AG10803 (cell line): Measurements from ENCODE around the gene KDELR3.

ENCODE experiments used
- DNase-seq: peaks from one replicate; pipeline ENCODE4 v3.0.0; 2010; ENCODE audit warnings: low read depth
- H3K4me3 ChIP-seq: 2 replicates; pipeline ENCODE4 v1.5.1; 2011; ENCODE audit warnings: mild to moderate bottlenecking, low read length, control low read depth
- TF ChIP-seq, protein P1 (sequence below): conservative IDR thresholded peaks from 2 replicates; pipeline ENCODE4 v1.5.1; 2011; ENCODE audit warnings: mild to moderate bottlenecking, low read length, control low read depth, inconsistent platforms

Gene KDELR3

GRCh38 chr22:38504731-38505540 lies 37.0 kb downstream of the KDELR3 start:
- H3K4me3 ChIP-seq, result peak overlapping the region; percentile 67
- DNase-seq, result peak; percentile 60
- TF ChIP-seq, protein P1, sequence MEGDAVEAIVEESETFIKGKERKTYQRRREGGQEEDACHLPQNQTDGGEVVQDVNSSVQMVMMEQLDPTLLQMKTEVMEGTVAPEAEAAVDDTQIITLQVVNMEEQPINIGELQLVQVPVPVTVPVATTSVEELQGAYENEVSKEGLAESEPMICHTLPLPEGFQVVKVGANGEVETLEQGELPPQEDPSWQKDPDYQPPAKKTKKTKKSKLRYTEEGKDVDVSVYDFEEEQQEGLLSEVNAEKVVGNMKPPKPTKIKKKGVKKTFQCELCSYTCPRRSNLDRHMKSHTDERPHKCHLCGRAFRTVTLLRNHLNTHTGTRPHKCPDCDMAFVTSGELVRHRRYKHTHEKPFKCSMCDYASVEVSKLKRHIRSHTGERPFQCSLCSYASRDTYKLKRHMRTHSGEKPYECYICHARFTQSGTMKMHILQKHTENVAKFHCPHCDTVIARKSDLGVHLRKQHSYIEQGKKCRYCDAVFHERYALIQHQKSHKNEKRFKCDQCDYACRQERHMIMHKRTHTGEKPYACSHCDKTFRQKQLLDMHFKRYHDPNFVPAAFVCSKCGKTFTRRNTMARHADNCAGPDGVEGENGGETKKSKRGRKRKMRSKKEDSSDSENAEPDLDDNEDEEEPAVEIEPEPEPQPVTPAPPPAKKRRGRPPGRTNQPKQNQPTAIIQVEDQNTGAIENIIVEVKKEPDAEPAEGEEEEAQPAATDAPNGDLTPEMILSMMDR, result no peak

DNA sequence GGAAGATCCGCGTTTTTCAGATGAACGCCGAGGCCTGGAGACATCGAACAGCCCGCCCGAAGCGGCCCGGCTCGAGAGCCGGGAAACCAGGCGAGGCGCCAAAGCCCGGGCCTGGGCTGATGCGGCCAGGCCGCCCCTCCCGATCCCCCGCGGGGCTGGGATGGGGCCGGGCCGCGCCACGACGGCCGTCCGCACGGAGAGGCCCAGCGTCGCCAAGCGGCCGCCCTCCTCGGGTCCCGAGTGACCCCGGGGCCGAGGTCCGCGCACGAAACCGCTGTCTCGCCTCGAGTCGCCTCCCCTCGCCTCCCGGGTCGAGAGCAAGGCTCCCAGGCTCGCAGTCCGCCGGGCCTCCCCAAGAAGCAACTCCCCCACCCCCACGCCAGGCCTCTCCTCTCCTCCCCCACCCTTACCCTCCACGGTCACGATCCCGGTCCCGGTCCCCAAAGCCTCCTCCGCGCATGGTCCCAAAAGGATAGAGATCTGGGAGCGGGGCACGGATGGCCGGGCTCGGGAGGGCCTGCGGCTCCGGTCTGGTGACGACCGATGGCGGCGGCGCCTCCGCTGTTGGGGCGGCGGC lies 37.7 kb downstream of the KDELR3 start:
- TF ChIP-seq, protein P1, result no peak
- DNase-seq, result peak; percentile 78

GRCh38 chr22:38506118-38506962 lies 38.4 kb downstream of the KDELR3 start, which contains the start of gene DDX17:
Gene DDX17 (minus strand): TSS chr22:38506311.
- peak; percentile 94 for DNase-seq
- peak within 1 kb of the TSS; percentile 67 for H3K4me3 ChIP-seq
- TF ChIP-seq, protein P1, result no peak

More for the DNA sequence above, 37.7 kb downstream of the KDELR3 start:
- peak overlapping the region; percentile 67 for H3K4me3 ChIP-seq

GRCh38 chr22:38510416-38510970 lies 42.6 kb downstream of the KDELR3 start:
- H3K4me3 ChIP-seq, result no peak overlapping the region
- TF ChIP-seq, protein P1, result no peak
- no peak for DNase-seq

GRCh38 chr22:38513063-38513462 lies 45.2 kb downstream of the KDELR3 start:
- DNase-seq, result no peak
- no peak overlapping the region for H3K4me3 ChIP-seq
- TF ChIP-seq, protein P1, result no peak

- DNase-seq, result no peak
- TF ChIP-seq, protein P1, result no peak
- H3K4me3 ChIP-seq, result no peak overlapping the region
Measured at GRCh38 chr22:38518620-38519019, 50.7 kb downstream of the KDELR3 start.
